GM10266 (cell line): ENCODE data around the gene RFPL1.
A peak's percentile ranks its signal among the peaks of the same experiment; 100 is the strongest.
"Not testable (repeated sequence)": the region's sequence is repeated elsewhere in the genome, so short reads cannot be mapped to it uniquely, and the experiment has no call there.

Experiments used
- DNase-seq: peaks from one replicate; pipeline ENCODE4 v3.0.0; 2012; ENCODE audit errors: extremely low spot score
- CTCF ChIP-seq: IDR thresholded peaks from 2 replicates; pipeline ENCODE4 v1.5.1; 2012; ENCODE audit warnings: mild to moderate bottlenecking, low read depth; ENCODE audit not compliant: control insufficient read depth, insufficient read depth; ENCODE audit errors: missing control alignments

Gene RFPL1

GRCh38 chr22:29400576-29400975 is 37.8 kb upstream of the RFPL1 start:
- DNase-seq, result no peak
- no peak for TF ChIP-seq CTCF

- not testable (repeated sequence) for DNase-seq
Observed at GRCh38 chr22:29401538-29401937, 36.8 kb upstream of the RFPL1 start.

- no peak for TF ChIP-seq CTCF
- DNase-seq, result no peak
Observed at GRCh38 chr22:29408940-29409339, 29.4 kb upstream of the RFPL1 start.

GRCh38 chr22:29411569-29412211 is 26.7 kb upstream of the RFPL1 start:
- DNase-seq, result not testable (repeated sequence)

GRCh38 chr22:29412772-29413171 is 25.6 kb upstream of the RFPL1 start:
- not testable (repeated sequence) for DNase-seq
- TF ChIP-seq CTCF, result peak; percentile 48

GRCh38 chr22:29414951-29415591 is 23.3 kb upstream of the RFPL1 start:
- DNase-seq, result not testable (repeated sequence)

- DNase-seq, result not testable (repeated sequence)
Observed at GRCh38 chr22:29418704-29419103, 19.7 kb upstream of the RFPL1 start.

GRCh38 chr22:29426476-29426875 is 11.9 kb upstream of the RFPL1 start:
- TF ChIP-seq CTCF, result no peak
- no peak for DNase-seq

GRCh38 chr22:29427176-29427760 is 11.1 kb upstream of the RFPL1 start:
- no peak for DNase-seq
- no peak for TF ChIP-seq CTCF
